Kidney (tissue), 14 donors: ENCODE results near the gene DERL3. TPM values are rescaled to one million over a fixed set of nuclear protein-coding genes. Genes with fewer than 3 reads are reported as not detected.

Source experiments
- DNase-seq, 5 donors: peaks; one replicate each; pipeline ENCODE4 v3.0.0-alpha.2; 2013 to 2020
- FAIRE-seq: peaks from 2 replicates; lab custom pipeline; 2012; peaks lifted over from hg19 to GRCh38; lab: Jason Lieb, UNC
- H3K27ac ChIP-seq, 2 donors: one replicate each; pipeline ENCODE4 v1.7.0; 2013; ENCODE audit warnings: low read depth in 2 of 2, low read length in 2 of 2, inconsistent platforms in 1 of 2
- H3K27me3 ChIP-seq: one replicate; pipeline ENCODE4 v1.7.1; 2013; ENCODE audit warnings: low read length, inconsistent platforms; ENCODE audit not compliant: control insufficient read depth, insufficient read depth
- H3K36me3 ChIP-seq, 3 donors: one replicate each; pipeline versions ENCODE4 v1.7.0 to v1.7.1; 2013; ENCODE audit warnings: low read length in 3 of 3, control low read depth in 1 of 3, inconsistent platforms in 1 of 3; ENCODE audit not compliant: insufficient read depth in 3 of 3, control insufficient read depth in 2 of 3
- H3K4me1 ChIP-seq, 3 donors: one replicate each; pipeline versions ENCODE4 v1.7.0 to v1.7.1; 2013; ENCODE audit warnings: low read length in 3 of 3, inconsistent platforms in 1 of 3, low read depth in 1 of 3; ENCODE audit not compliant: control insufficient read depth in 2 of 3, insufficient read depth in 2 of 3
- H3K4me3 ChIP-seq, 3 donors: one replicate each; pipeline versions ENCODE4 v1.7.0 to v1.8.1; 2013; ENCODE audit warnings: low read length in 3 of 3, control low read depth in 1 of 3, inconsistent platforms in 1 of 3
- H3K9ac ChIP-seq, 3 donors: one replicate each; pipeline versions ENCODE4 v1.7.0 to v1.7.1; 2013; ENCODE audit warnings: low read length in 3 of 3, control low read depth in 1 of 3, inconsistent platforms in 1 of 3
- H3K9me3 ChIP-seq, 3 donors: one replicate each; pipeline versions ENCODE4 v1.7.0 to v1.7.1; 2013; ENCODE audit warnings: low read length in 3 of 3, control low read depth in 1 of 3, inconsistent platforms in 1 of 3; ENCODE audit not compliant: control insufficient read depth in 2 of 3, insufficient read depth in 1 of 3
- CTCF ChIP-seq: IDR thresholded peaks from 3 replicates; pipeline ENCODE4 v1.5.1; 2012; ENCODE audit warnings: mild to moderate bottlenecking, moderate library complexity, borderline replicate concordance; ENCODE audit not compliant: insufficient read depth; ENCODE audit errors: extremely low read depth
- intact Hi-C: fragments of 100-400 bp; cut with DNase I; formaldehyde crosslinking; loops from one replicate; pipeline ENCODE4 v1.11.1; 2022
- polyA plus RNA-seq: library from polyadenylated mRNA; stranded (reverse); fragments of 350-450 nt; fragmentation: Illumina TruSeq; extraction: RNeasy Lipid Tissue Mini Kit (QIAGEN cat#74804); gene quantifications from one replicate; pipeline ENCODE4 v1.2.3, GENCODE V29; 2014; ENCODE audit warnings: low read depth, low replicate concordance; ENCODE audit not compliant: insufficient read depth
- total RNA-seq: library from RNA; stranded (reverse); fragmentation: NEBNext Ultra II Directional; extraction: Animal tissue kit (Norgen Biotek cat#: 25700); gene quantifications from one replicate; pipeline ENCODE4 v1.2.1, GENCODE V29; 2021
- donor health status: control.
- donor health status: control.
- donor health status: control.
- donor health status: control.
- donor health status: control.
- donor health status: DM: yes; HTN: yes; CAD: no.
- donor health status: Normal renal cell carcinoma (clear cell type).

Gene DERL3
- total and polyA plus RNA-seq, 2 donors from 2014 or later = 3.1 to 24.7 TPM

DNA sequence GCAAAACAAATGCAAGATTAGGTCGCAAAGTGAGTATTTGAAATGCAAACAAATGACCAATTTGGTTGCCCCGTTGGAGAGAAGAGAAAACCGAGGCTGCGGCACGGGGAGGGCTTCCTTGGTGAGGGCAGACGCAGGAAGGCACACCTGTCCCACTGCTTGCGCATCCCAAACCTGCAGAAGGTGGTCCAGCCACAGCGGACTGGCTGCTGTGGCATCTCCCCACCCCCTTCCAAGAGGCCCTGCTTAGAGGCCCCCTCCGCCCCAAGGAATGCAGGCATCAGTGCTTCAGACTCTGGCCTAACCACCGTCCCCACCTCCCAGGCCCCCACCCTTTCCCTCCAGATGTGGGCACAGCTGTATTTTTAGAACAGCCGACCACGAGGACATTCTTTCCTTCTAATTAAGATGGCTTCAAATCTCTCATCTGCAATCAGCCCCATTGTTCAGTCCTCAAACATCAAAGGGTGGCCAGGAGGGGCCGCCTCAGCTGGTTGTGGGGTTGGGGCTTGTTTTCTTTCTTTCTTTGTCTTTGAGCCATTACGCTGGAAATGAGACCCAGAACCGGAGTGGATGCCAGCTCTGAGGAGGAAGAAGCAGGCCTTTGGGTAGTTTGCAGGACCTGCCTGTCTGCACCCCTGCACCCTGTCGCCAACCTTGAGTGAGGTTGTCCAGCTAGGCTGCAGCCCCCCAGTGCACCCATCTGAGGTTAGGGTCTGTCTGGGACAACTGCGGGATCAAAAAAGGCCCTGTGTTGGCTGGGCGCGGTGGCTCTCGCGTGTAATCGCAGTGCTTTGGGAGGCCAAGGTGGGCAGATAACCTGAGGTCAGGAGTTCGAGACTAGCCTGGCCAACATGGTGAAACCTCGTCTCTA is 9.4 kb upstream of the DERL3 start:
- intact Hi-C loops = loop anchor here (10.0 kb wide), 1 partner anchor 73 kb away; the partner anchor contains the start of gene MMP11
- H3K9me3 ChIP-seq = no peaks in the 10 kb centered on the region
- TF ChIP-seq CTCF = no peak
- no peak overlapping the region for H3K4me3 ChIP-seq
- H3K36me3 ChIP-seq = no peaks in the 10 kb centered on the region
- FAIRE-seq (no peak), DNase-seq (peak in 2 of 5 donors; percentile 38 to 67)
- no peak overlapping the region for H3K27ac ChIP-seq
- peaks cover 0 to 27% (median 0%) of the 10 kb centered on the region in 3 donors for H3K4me1 ChIP-seq
- H3K9ac ChIP-seq = no peak overlapping the region
- H3K27me3 ChIP-seq = no peaks in the 10 kb centered on the region

- no peak for TF ChIP-seq CTCF
- DNase-seq (peak in 1 of 5 donors; percentile 62), FAIRE-seq (no peak)
- Histone ChIP-seq H3K4me1 (peaks cover 0 to 27% (median 0%) of the 10 kb centered on the region in 3 donors), H3K36me3 (no peaks in the 10 kb centered on the region), H3K9me3 (no peaks in the 10 kb centered on the region), H3K27me3 (no peaks in the 10 kb centered on the region), H3K9ac (no peak overlapping the region), H3K27ac (no peak overlapping the region), H3K4me3 (no peak overlapping the region)
- intact Hi-C loops = loop anchor here (10.0 kb wide), 1 partner anchor 73 kb away; the partner anchor contains the start of gene MMP11
These were observed 8.6 kb upstream of the DERL3 start for GRCh38 chr22:23847310-23847920.

DNA sequence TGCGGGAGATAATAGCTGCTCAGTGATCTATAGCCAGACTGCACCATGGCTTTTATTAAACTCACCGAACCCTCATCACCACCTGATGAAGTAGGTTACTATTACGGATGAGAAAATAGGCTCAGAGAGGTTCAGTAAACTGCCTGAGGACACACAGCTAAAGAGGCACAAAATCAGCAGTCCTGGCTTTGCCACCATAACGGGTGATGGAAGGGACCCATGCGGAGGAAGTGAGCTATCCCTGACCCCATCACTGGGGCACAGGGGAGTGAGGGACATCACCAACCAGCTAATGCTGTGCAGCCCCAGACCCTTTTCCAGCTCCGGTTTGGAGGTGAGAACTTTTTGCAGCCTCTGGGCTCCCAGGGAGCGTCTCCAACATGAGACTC is 7.3 kb upstream of the DERL3 start:
- Histone ChIP-seq H3K4me1 (peaks cover 0 to 27% (median 0%) of the 10 kb centered on the region in 3 donors), H3K9ac (no peak overlapping the region), H3K36me3 (no peaks in the 10 kb centered on the region), H3K27me3 (no peaks in the 10 kb centered on the region), H3K27ac (no peak overlapping the region), H3K9me3 (no peaks in the 10 kb centered on the region), H3K4me3 (no peak overlapping the region)
- DNase-seq = no peak
- FAIRE-seq = no peak
- TF ChIP-seq CTCF = no peak
- intact Hi-C loops = loop anchor here (10.0 kb wide), 1 partner anchor 71 kb away; the partner anchor contains the start of gene MMP11
